HG03354 (cell line): ENCODE measurements around the gene LYPD6.
"Not testable (repeated sequence)": the region's sequence is repeated elsewhere in the genome, so short reads cannot be mapped to it uniquely, and the experiment has no call there.

Experiments
- ATAC-seq: cut with Tn5 transposase; IDR thresholded peaks from one replicate; pipeline ENCODE4 v1.9.1; 2021; ENCODE audit warnings: mild to moderate bottlenecking; ENCODE audit not compliant: unreplicated experiment, poor library complexity, severe bottlenecking

LYPD6 gene

DNA sequence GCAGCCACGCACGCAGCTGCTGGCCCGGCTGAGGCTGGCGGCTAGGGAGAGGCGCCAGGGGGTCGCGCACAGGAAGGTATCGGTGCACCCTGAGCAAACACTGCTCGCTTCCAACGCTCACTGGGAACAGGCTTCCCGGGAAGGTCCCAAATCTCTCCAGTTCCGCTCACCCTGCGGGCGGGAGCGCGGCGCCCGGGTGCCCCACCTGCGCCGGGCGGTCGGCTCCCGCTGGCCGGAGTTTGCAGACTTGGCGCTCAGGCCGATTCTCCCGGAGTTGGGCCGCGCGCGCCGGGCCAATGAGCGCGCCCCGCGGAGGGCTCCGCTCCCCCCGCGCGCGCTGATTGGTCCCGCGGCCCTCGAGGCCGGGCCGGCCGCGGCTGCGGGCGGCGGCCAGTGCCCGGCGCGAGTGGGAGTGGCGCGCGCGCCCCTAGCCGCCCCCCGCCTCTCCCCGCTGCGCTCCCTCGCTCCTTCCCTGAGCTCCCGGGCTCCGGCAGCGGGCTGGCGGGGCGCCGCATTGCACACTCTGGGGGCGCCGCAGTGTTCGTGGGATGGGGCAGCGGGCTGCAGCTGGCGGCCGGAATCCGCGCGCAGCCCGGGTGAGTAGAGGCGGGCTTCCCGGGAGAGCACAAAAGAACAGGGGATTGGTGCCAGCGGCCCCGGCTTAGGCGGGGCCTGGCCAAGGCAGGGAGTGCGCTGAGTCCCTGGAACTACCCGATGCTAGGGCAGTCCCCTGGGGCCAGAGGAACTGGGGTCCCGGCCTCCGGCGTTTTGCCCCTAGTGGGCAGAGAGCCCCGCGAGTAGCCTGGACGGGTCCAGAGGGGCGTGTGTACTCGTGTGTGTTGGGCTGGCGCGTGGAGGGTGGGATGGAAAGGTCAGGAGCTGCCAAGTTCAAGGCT is at the start of gene LYPD6:
Gene LYPD6 (plus strand): TSS at position 461 of the 896 bp plus-strand sequence. CDS start 107,122 bp downstream, outside the sequence.
- ATAC-seq = peak; percentile 76

DNA sequence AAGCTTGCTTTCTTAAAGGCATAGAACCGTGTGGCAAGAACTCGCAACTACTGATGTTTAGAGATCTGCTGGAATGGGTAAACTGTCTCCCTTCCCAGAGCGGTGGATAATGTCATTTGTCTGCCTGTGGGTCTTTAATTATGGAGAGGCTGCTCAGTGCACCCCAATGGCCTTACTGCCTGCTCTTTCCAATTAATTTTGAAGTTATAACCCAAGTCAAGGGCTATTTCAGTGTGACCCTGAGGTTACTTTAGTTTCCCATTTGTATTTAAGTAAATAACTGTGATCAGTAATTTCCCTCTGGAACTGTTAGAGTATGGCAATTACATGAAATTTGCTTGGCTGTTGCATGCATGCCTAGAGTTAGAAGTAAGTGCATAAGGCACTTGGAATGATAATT is 48.9 kb upstream of the LYPD6 start:
- no peak for ATAC-seq

DNA sequence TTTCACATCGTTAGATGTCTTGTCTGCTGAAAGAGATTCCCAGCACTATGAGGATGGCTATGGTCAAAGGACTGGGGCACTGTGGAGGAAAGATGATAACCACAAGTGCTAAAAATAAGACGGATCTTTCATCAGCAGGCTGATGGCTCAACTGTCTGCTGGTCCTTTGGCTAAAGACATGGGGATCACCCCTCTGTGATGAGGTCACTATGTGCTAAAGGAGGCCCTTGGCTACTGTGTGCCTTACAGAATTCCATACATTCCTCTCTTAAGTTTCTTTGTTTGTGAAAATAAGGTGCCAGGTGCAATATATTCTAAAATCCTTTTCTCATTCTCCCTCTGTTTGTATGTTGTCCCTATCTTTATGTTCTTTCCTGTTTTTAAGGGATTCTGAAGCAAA is 39.7 kb upstream of the LYPD6 start:
- no peak for ATAC-seq

GRCh38 chr2:149291881-149292280 is 38.5 kb upstream of the LYPD6 start:
- no peak for ATAC-seq

DNA sequence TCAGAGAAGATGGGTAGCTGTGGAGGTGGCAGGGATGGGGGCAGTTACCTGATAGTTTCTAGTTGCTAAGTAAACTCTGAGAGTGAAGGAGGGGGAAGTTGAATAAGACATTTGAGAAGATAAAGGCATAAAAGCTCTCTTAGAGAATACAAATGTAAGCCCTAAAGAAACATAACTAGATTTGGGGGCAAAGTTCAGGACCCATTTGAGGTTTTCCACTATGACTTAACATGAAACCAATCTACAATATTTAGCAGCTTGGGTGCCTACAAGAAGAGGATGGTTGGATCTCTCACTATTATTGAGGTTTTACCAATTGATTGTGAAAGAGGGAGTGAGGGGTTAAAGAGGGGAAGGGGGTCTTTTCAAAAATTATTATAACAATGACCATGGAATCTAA is 34.4 kb upstream of the LYPD6 start:
- no peak for ATAC-seq

- ATAC-seq = no peak
These were observed 23.4 kb upstream of the LYPD6 start for GRCh38 chr2:149307014-149307413.

GRCh38 chr2:149310349-149310748 is 20.0 kb upstream of the LYPD6 start:
- ATAC-seq = no peak

DNA sequence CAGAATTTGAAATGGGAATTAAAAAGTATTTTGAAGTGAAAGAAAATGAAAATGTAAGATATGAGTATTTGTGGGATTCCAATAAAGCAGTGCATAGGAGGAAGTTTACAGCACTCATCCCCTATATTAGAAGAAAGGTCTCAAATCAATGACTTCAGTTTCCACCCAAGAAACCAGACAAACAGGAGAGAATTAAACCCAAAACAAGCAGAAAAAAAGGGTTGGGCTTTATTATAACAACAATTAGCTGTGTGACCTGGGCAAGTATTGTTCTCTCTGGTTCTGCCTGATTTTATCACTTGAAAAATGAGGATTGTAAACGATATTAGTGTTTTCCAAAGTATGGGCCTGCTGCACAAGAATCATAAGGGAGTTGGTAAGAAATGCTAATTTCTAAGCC is 18.3 kb upstream of the LYPD6 start:
- no peak for ATAC-seq

DNA sequence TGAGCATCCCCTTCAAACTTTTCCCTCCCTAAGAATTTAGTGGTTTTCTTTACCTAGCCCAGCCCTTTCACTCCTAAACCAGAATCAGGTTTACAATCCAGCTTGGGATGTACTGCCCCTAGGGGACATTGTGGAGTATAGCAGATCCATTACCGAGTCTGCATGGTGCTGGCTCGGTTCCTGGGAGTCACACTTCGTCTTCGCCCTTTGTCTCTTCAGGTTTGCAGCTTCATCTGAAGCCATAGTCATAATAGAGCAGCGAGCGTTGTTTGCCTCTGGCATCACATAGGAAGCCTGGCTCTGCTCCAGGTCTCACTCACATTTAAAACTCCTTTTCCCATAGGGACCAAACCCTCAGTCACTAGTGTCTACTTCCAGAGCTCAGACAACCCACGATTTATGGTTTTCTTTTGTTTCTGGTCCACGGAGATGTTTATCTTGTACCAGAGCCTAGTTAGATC is 16.8 kb upstream of the LYPD6 start:
- ATAC-seq = peak; percentile 93

DNA sequence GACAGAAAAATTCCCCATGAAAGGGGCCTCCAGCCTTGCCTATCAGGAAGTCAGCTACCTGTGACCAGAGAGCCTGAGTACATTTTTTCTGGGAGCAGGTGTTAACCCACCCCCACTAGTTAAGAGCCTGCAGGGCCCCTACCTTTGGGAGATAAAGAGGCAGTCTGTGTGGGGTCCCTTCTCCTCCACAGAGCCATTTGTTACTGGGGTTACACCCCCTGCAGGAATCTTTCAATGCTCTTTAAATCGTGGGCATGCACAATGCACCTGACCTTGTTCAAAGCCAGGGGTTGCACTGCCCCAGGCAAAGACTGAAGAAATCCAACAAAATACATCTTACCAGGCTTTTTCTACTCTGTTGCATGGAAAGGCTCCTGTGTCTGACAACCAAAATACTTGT is 15.7 kb upstream of the LYPD6 start:
- no peak for ATAC-seq

DNA sequence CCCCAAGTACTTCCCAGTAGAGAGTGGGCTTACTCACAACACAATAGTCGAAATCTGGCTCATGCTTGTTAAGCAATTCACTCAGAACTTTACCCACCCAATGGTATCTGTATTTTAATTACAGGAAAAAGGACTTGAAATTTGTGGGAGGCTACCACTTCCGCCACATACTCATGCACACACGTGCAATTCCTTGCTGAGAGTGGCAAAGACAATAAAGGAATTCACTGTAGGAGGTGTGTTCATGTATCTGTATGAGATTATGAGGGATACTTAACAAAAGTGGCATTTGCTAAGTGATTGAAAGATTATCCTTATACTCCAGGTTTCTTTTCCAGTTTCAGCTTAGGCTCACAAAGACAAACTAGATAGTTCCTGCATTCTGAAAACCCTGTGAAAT is 14.9 kb upstream of the LYPD6 start:
- no peak for ATAC-seq

DNA sequence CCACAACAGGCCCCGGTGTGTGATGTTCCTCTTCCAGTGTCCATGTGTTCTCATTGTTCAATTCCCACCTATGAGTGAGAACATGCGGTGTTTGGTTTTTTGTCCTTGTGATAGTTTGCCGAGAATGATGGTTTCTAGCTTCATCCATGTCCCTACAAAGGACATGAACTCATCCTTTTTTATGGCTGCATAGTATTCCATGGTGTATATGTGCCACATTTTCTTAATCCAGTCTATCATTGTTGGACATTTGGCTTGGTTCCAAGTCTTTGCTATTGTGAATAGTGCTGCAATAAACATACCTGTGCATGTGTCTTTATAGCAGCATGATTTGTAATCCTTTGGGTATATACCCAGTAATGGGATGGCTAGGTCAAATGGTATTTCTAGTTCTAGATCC is 11.8 kb upstream of the LYPD6 start:
- ATAC-seq = not testable (repeated sequence)

DNA sequence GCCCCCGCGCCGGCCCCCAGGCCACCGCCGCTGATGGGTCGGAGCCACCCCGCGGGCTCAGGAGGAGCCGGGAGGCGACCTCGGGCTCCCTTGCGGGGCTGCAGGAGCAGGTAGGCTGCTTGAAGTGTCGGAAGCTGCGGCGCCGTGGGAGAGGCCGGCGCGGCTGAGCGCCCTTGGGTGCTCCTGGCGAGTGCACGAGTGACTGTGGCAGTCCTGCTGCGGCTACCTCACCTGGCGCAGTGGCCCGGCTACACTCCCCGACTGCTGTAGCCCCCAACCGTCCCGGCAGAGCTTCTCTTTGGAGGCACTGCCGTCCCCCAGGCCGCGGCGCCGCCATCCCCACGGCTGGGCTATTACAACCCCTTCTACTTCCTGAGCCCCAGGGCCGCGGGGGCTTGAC is 10.0 kb upstream of the LYPD6 start:
- no peak for ATAC-seq

GRCh38 chr2:149329068-149329467 is 1.3 kb upstream of the LYPD6 start:
- no peak for ATAC-seq

GRCh38 chr2:149329489-149330126 is 779 bp upstream of the LYPD6 start:
- no peak for ATAC-seq

GRCh38 chr2:149331023-149331400 is 625 bp downstream of the LYPD6 start:
- no peak for ATAC-seq

- no peak for ATAC-seq
These were observed 2.0 kb downstream of the LYPD6 start for GRCh38 chr2:149332364-149332763.

DNA sequence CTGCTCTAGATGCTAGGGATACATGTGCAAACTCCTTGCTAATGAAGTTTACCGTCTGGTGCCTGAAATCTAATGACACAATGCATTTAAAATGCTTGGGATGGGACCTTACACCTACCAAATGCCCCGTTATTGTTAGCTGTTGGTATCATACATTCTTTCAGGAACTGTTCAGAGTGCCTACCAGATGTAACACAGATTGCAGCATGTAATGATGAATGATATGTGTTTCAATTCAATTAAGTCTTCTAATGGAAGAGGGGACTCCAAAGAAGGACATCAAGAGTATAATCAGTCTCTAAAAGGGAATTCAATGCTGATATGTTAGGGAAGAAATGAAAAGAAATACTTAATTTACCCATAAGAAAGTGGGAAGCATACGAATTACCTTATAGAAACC is 3.2 kb downstream of the LYPD6 start:
- ATAC-seq = no peak

- no peak for ATAC-seq
These were observed 3.8 kb downstream of the LYPD6 start for GRCh38 chr2:149334156-149334555.

GRCh38 chr2:149339324-149339723 is 8.9 kb downstream of the LYPD6 start:
- no peak for ATAC-seq

GRCh38 chr2:149342509-149342908 is 12.1 kb downstream of the LYPD6 start:
- ATAC-seq = no peak
